Measurements from ENCODE around the gene DCAF12L1. TPM values are rescaled to one million over a fixed set of nuclear protein-coding genes. Genes with fewer than 3 reads are reported as not detected.

DCAF12L1 gene
- not detected for polyA plus RNA-seq (2012; ENCODE audit: insufficient read length, low read depth)

- TF ChIP-seq FOXP2 (optimal IDR thresholded peaks at IDR 0.05; ENCODE audit: borderline replicate concordance, extremely low read depth, extremely low read length, insufficient read depth) (no peak), SIN3A (IDR thresholded peaks at IDR 0.05; ENCODE audit: borderline replicate concordance, insufficient read depth, low read length) (no peak), POLR2AphosphoS5 (IDR thresholded peaks at IDR 0.05; ENCODE audit: low read depth, low read length) (no peak), TAF1 (IDR thresholded peaks at IDR 0.05; ENCODE audit: borderline replicate concordance, insufficient read depth, low read length) (no peak)
- TF ChIP-seq, protein P1, sequence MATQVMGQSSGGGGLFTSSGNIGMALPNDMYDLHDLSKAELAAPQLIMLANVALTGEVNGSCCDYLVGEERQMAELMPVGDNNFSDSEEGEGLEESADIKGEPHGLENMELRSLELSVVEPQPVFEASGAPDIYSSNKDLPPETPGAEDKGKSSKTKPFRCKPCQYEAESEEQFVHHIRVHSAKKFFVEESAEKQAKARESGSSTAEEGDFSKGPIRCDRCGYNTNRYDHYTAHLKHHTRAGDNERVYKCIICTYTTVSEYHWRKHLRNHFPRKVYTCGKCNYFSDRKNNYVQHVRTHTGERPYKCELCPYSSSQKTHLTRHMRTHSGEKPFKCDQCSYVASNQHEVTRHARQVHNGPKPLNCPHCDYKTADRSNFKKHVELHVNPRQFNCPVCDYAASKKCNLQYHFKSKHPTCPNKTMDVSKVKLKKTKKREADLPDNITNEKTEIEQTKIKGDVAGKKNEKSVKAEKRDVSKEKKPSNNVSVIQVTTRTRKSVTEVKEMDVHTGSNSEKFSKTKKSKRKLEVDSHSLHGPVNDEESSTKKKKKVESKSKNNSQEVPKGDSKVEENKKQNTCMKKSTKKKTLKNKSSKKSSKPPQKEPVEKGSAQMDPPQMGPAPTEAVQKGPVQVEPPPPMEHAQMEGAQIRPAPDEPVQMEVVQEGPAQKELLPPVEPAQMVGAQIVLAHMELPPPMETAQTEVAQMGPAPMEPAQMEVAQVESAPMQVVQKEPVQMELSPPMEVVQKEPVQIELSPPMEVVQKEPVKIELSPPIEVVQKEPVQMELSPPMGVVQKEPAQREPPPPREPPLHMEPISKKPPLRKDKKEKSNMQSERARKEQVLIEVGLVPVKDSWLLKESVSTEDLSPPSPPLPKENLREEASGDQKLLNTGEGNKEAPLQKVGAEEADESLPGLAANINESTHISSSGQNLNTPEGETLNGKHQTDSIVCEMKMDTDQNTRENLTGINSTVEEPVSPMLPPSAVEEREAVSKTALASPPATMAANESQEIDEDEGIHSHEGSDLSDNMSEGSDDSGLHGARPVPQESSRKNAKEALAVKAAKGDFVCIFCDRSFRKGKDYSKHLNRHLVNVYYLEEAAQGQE (IDR thresholded peaks at IDR 0.05; ENCODE audit: insufficient read depth in 1 of 2, low read depth in 2 of 2, low read length in 2 of 2) = no peak
These were observed at the start of gene DCAF12L1 for GRCh38 chrX:126552313-126553022. DCAF12L1 (minus strand) TSS chrX:126552814; CDS start chrX:126552608, 206 bp downstream.

DNA sequence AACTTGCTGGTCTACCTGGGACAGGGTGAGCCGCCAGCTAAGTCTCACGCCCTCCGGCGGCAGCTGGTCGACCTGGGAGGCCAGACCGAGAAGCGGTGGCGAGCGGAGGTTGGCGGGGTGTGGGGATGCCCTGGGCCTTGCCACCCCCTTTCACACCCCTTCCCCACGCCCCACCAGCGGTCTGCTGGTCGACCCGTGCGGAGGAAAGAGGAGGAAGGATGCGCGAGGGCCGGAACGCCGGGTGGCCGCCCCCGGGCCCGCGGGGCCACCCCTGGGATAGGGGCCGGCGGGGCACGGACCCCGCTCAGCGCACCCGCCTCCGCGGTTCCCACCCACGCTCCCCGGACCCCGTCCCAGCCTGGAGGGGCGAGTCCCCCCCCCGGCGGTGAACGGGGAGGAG lies 28.3 kb upstream of the DCAF12L1 start:
- TF ChIP-seq, protein P1 (IDR thresholded peaks at IDR 0.05; ENCODE audit: insufficient read depth in 1 of 2, low read depth in 2 of 2, low read length in 2 of 2) = no peak
- TF ChIP-seq POLR2AphosphoS5 (IDR thresholded peaks at IDR 0.05; ENCODE audit: low read depth, low read length) (no peak), SIN3A (IDR thresholded peaks at IDR 0.05; ENCODE audit: borderline replicate concordance, insufficient read depth, low read length) (no peak), TAF1 (IDR thresholded peaks at IDR 0.05; ENCODE audit: borderline replicate concordance, insufficient read depth, low read length) (no peak), FOXP2 (optimal IDR thresholded peaks at IDR 0.05; ENCODE audit: borderline replicate concordance, extremely low read depth, extremely low read length, insufficient read depth) (no peak)

- TF ChIP-seq SIN3A (IDR thresholded peaks at IDR 0.05; ENCODE audit: borderline replicate concordance, insufficient read depth, low read length) = no peak
- no peak for TF ChIP-seq FOXP2 (optimal IDR thresholded peaks at IDR 0.05; ENCODE audit: borderline replicate concordance, extremely low read depth, extremely low read length, insufficient read depth)
- TF ChIP-seq, protein P1 (IDR thresholded peaks at IDR 0.05; ENCODE audit: insufficient read depth in 1 of 2, low read depth in 2 of 2, low read length in 2 of 2) = no peak
- TF ChIP-seq POLR2AphosphoS5 (IDR thresholded peaks at IDR 0.05; ENCODE audit: low read depth, low read length) = no peak
- no peak for TF ChIP-seq TAF1 (IDR thresholded peaks at IDR 0.05; ENCODE audit: borderline replicate concordance, insufficient read depth, low read length)
These were observed 23.3 kb upstream of the DCAF12L1 start for GRCh38 chrX:126575911-126576310.

DNA sequence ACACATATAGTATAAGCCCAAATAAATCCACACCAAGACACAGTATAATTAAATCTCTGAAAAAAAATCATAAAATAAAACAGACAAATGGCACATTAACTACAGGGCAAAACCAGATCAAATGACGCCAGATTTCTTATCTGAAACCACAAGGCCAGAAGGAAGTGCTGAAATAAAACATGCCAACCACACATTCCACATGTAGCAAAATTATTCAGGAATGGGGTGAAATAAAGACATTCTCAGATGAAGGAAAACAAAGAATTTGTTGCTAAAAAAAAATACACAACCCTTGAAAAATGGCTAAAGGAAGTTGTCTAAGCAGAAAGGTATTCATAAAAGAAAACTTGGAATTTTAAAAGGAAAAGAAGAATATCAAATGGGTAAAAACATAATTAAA lies 4.5 kb upstream of the DCAF12L1 start:
- TF ChIP-seq SIN3A (IDR thresholded peaks at IDR 0.05; ENCODE audit: borderline replicate concordance, insufficient read depth, low read length) = no peak
- TF ChIP-seq, protein P1 (IDR thresholded peaks at IDR 0.05; ENCODE audit: insufficient read depth in 1 of 2, low read depth in 2 of 2, low read length in 2 of 2) = no peak
- no peak for TF ChIP-seq TAF1 (IDR thresholded peaks at IDR 0.05; ENCODE audit: borderline replicate concordance, insufficient read depth, low read length)
- TF ChIP-seq POLR2AphosphoS5 (IDR thresholded peaks at IDR 0.05; ENCODE audit: low read depth, low read length) = no peak
- TF ChIP-seq FOXP2 (optimal IDR thresholded peaks at IDR 0.05; ENCODE audit: borderline replicate concordance, extremely low read depth, extremely low read length, insufficient read depth) = no peak
